ENCODE data around the gene CBR4.
A peak's percentile ranks its signal among the peaks of the same experiment; 100 is the strongest.
"Not testable (repeated sequence)": the region's sequence is repeated elsewhere in the genome, so short reads cannot be mapped to it uniquely, and the experiment has no call there.

Gene CBR4

GRCh38 chr4:169010125-169011023 lies at the start of gene CBR4:
Gene CBR4 (minus strand): TSS chr4:169010255. CDS start chr4:169010089, 166 bp downstream.
- DNase-seq (ENCODE audit: low spot score), result peak; percentile 100

DNA sequence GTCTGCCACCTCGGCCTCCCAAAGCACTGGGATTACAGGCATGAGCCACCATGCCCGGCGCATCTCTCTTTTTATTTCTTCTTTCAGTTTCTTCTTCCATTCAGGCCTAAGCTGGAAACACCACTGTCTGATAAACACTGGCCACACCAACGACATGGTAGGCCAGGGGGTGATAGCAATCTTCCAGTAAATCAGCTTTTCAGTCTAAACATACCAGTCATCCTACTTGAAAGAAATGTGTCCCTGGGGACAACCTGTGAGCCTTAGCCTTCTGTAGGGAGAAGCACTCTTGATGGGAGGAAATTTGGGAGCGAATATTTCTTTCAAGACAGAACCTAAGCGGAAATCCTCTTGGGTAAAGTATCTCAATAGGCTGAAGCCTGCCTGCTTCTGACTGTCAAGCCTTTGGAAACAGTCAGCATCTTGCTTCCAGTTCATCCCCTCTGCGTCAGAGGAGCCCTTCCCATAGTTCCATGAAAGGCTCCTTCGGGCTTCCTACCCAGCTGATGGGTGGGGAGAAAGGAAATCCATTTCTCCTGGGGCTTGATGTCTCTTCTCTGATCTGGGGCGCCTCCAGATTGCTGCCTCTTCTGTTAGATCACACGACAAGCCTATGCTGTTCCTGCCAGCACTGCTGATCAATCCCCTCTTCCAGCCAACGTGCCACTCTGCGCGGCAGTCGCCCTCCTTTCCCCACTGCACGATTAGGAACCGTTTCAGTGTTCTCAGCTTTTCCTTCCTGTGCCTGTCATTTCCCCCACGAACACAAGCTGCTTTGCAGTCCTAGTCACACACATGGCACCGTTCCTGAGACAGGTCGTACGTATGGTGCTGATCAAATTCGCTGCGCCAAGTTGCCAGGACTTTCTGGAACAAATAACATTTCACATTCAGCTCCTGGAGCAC lies 49.5 kb upstream of the CBR4 start:
- DNase-seq (ENCODE audit: low spot score), result peak; percentile 69

DNA sequence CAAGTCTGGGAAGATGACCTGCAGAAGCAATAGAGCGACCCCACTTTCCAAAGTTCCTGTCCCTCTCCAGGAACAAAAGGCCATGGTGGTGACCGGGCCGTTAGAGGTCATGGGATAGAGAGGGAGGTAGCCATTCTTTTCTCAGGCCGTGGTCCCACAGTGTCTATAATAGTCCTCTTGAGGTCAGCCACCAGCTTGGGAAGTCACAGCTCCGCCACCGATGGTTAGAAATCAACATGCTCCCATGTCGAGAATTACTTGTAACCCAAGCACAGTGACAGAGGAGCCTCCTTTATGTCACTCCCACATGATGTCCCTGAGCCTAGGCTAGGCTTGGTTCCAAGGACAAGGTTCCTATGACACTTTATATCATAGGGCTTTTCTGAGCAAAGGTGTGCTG lies 48.3 kb upstream of the CBR4 start:
- no peak for DNase-seq (ENCODE audit: low spot score)

- DNase-seq (ENCODE audit: low spot score), result no peak
These were observed 44.8 kb upstream of the CBR4 start for GRCh38 chr4:169054879-169055278.

- no peak for DNase-seq (ENCODE audit: low spot score)
These were observed 42.5 kb upstream of the CBR4 start for GRCh38 chr4:169052594-169052945.

- DNase-seq (ENCODE audit: low spot score), result no peak
These were observed 41.9 kb upstream of the CBR4 start for GRCh38 chr4:169051761-169052593.

DNA sequence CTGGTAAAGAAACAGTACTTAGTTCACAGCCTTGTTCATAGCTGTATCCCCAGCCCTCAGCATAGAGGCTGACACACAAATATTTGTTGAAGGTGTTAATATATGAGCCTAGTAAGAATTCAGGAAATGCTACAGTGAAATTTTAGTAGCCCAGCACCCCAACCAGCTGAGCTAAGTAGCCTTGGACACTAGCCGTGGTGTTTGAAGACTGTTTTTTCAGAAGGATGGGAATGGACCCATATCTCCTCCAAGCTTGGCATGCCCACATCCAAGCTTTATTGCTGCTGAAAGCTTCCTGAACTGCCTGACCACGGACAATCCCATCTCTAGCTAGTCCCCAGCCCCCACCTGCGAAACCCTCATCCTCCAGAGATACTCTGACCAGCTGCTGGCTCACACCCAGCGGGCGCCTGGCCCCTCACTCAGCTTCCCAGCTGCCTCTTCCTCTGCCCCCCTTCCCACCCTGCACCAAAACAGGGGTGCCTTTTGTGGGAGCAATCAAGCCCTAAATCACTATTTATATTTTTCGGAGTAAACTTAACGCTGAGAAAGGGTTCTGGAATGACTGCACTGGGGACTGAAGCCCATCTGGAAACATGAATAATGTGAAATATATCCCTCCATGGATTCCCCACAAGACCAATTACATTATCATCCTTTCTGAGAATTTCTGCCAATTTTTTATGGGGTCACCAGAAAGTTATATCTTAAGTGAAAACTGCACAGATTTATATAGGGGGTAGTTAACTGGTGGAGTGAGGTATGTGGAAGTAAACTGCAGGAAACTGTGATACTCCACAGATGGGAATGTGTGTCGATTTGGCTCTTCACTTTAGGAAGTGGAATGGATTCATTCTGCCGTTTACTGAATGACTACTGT lies 41.1 kb upstream of the CBR4 start:
- no peak for DNase-seq (ENCODE audit: low spot score)

GRCh38 chr4:169050284-169050683 lies 40.2 kb upstream of the CBR4 start:
- DNase-seq (ENCODE audit: low spot score), result no peak

DNA sequence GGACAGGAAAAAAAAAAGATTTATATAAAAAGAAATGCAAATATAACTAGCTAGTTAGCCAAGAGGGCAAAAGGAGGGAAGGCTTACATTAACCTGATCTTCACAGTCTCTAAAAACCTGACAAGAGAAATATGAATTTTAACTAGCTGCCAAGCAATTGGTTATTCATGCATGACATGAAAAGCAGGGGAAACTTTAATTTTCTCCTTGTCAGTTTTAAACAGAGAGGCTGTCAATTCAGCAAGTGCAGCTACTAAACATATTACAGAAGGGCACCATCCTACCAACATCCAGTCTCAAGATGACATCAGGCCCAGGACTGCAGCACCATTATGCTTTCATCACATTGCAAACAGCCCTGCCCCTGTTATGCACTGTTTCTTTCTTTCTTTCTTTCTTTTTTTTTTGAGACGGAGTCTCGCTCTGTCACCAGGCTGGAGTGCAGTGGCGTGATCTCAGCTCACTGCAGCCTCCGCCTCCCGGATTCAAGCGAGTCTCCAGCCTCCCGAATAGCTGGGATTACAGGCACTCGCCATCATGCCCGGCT lies 38.9 kb upstream of the CBR4 start:
- DNase-seq (ENCODE audit: low spot score), result no peak

DNA sequence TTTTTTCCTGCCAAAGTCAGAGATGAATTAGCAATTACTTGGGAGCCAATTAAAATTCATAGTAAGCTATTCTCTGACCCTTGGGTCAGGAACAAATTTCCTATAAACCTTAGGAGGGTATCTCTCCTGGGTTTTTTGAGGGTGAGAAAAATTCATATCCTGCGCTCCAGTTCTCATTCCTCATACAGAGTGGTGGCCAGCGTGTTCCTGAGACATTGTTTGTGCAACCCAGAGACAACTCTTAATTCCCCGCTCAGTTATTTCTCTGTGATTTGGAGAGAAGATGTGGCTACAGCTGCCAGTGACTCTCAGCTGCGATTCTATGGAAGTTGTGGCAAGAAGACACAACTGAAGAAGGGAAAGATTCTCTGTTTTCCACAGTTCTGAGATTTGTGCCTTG lies 37.9 kb upstream of the CBR4 start:
- DNase-seq (ENCODE audit: low spot score), result no peak

- DNase-seq (ENCODE audit: low spot score), result no peak
These were observed 36.0 kb upstream of the CBR4 start for GRCh38 chr4:169045862-169046584.

DNA sequence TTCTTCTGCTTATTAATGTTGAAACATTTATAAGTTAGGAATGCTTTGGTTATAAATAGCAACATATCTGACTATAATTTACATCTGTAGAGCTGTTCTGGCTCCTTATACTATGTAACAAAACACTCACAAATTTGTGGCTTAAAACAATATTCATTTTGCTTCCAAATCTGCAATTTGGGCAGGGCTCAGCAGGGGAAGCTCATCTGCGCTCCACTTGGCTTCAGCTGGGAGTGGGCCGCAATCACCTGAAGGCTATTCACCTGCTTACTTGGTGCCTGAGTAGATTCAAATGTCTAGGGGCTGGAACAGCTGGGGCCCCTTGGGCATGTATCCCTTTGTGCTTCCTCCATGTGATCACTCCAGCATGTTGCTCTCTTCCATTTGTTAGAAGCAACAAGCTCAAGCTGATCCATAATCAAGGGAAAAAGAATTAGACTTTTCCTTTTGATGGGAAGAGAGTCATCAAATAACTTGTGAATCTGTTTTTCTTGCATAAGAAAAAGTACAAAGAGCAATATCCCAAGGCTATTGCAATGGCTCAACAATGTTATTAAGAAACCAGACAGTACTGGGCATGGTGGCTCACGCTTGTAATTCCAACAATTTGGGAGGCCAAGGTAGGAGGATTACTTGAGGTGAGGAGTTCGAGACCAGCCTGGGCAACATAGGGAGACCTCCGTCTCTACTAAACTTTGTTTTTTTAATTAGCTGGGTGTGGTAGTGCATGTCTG lies 34.8 kb upstream of the CBR4 start:
- DNase-seq (ENCODE audit: low spot score), result no peak

DNA sequence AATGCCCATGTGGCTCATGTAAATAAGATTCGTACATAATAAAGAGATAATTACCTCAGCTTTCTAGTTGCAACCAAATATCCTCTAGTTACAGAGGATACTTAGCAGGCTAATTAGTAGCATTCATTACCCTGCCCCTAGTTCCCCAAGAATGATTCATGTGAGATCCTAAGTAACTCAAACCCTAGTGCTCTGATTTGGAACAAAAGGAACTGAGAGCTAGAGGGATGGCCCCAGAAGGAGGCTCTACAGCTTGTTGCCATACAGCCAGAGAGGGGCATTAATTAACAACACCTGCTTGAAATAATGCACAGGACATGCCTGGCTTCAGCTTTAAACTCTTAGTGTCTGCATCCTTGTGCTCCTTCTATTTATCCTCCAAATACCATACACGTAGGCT lies 32.6 kb upstream of the CBR4 start:
- DNase-seq (ENCODE audit: low spot score), result no peak

GRCh38 chr4:169040559-169041261 lies 30.7 kb upstream of the CBR4 start:
- no peak for DNase-seq (ENCODE audit: low spot score)

DNA sequence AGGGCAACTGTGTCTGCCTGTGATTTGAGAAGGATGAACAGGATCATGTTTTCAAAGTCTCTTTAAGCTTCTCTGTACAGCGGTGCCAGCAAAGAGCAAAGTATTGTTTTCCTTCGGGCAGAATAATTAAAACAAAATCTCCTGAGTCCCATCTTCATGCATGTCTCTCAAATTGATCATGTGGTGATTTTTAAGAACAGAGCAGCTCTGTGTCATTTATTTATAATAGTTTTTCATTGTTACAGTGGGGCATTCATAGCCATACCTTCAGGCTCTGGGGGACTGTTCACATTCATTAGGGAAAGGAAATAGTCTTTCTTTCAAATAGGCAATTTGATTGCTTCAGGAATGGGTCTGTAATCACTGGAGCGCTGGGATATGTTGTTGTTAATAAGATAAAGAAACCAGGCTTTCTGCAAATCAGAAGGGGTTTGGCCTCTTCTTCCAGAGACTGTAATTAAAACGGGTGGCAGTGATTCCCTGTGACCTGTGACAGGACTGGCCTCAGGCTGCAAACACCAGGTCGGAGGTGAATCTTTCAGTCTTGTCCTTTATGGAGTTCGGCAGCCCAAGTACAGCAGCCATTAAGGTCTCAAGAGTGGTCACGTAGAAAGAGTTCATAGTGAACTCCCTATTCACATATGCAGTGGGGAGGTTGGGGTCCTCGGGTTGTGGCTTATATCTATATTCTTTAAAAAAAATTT lies 29.3 kb upstream of the CBR4 start:
- DNase-seq (ENCODE audit: low spot score), result no peak

- no peak for DNase-seq (ENCODE audit: low spot score)
These were observed 27.5 kb upstream of the CBR4 start for GRCh38 chr4:169037506-169037905.

- DNase-seq (ENCODE audit: low spot score), result not testable (repeated sequence)
These were observed 26.0 kb upstream of the CBR4 start for GRCh38 chr4:169035871-169036620.
